Neuronal stem cell (in vitro differentiated cells): ENCODE measurements around the gene OVCH2.
"Not testable (repeated sequence)": the region's sequence is repeated elsewhere in the genome, so short reads cannot be mapped to it uniquely, and the experiment has no call there.

Source experiments
- DNase-seq: peaks from one replicate; pipeline ENCODE4 v3.0.0-alpha.2; 2013; ENCODE audit warnings: low spot score
- H2AFZ ChIP-seq: one replicate; pipeline ENCODE4 v1.6.1; 2013; ENCODE audit warnings: mild to moderate bottlenecking, low read length, inconsistent platforms
- H2AK5ac ChIP-seq: 2 replicates; pipeline ENCODE4 v1.6.1; 2013; ENCODE audit warnings: low read depth, mild to moderate bottlenecking, inconsistent platforms, low read length, moderate library complexity, mixed read lengths
- H2BK120ac ChIP-seq: 2 replicates; pipeline ENCODE4 v1.6.1; 2013; ENCODE audit warnings: low read depth, mild to moderate bottlenecking, inconsistent platforms, low read length, moderate library complexity, mixed read lengths
- H2BK12ac ChIP-seq: one replicate; pipeline ENCODE4 v1.6.1; 2013; ENCODE audit warnings: low read length, inconsistent platforms
- H2BK15ac ChIP-seq: 2 replicates; pipeline ENCODE4 v1.6.1; 2013; ENCODE audit warnings: mild to moderate bottlenecking, low read length, inconsistent platforms, mixed read lengths
- H2BK5ac ChIP-seq: one replicate; pipeline ENCODE4 v1.6.1; 2013; ENCODE audit warnings: inconsistent platforms, mild to moderate bottlenecking, low read length, moderate library complexity
- H3K14ac ChIP-seq: one replicate; pipeline ENCODE4 v1.6.1; 2013; ENCODE audit warnings: low read length, inconsistent platforms
- H3K18ac ChIP-seq: 2 replicates; pipeline ENCODE4 v1.6.1; 2013; ENCODE audit warnings: low read length, inconsistent platforms
- H3K23ac ChIP-seq: 2 replicates; pipeline ENCODE4 v1.6.1; 2013; ENCODE audit warnings: low read depth, mild to moderate bottlenecking, mixed read lengths, low read length, inconsistent platforms; ENCODE audit not compliant: poor library complexity
- H3K27ac ChIP-seq: replicated peaks from 3 replicates; pipeline ENCODE4 v1.5.1; 2013; ENCODE audit warnings: low read length, inconsistent platforms
- H3K27me3 ChIP-seq, 3 experiments: 2 replicates each; pipeline ENCODE4 v1.6.1; 2013; ENCODE audit warnings: low read length in 3 of 3, mild to moderate bottlenecking in 2 of 3, inconsistent platforms in 1 of 3, low read depth in 1 of 3, mixed read lengths in 1 of 3, moderate library complexity in 1 of 3; ENCODE audit not compliant: control insufficient read depth in 3 of 3, insufficient read depth in 3 of 3
- H3K36me3 ChIP-seq, 2 donors: replicated peaks in 1 of 2; 2 replicates each; pipeline ENCODE4 v1.6.1; 2013; ENCODE audit warnings: low read length in 2 of 2; ENCODE audit not compliant: control insufficient read depth in 2 of 2, insufficient read depth in 2 of 2
- H3K4ac ChIP-seq: 2 replicates; pipeline ENCODE4 v1.6.1; 2013; ENCODE audit warnings: inconsistent platforms, mild to moderate bottlenecking, low read length, moderate library complexity
- H3K4me1 ChIP-seq, 2 donors: 1 replicate in 1 of 2; 2 replicates in 1 of 2; pipeline ENCODE4 v1.6.1; 2013; ENCODE audit warnings: low read length in 2 of 2, low read depth in 1 of 2; ENCODE audit not compliant: control insufficient read depth in 2 of 2, insufficient read depth in 1 of 2
- H3K4me2 ChIP-seq: one replicate; pipeline ENCODE4 v1.6.1; 2013; ENCODE audit warnings: mild to moderate bottlenecking, low read length, inconsistent platforms; ENCODE audit not compliant: insufficient read depth, poor library complexity, severe bottlenecking
- H3K4me3 ChIP-seq, 2 donors: 2 replicates each; pipeline ENCODE4 v1.5.1; 2013; ENCODE audit warnings: low read length in 2 of 2, mild to moderate bottlenecking in 2 of 2, inconsistent platforms in 1 of 2, moderate library complexity in 1 of 2
- H3K79me1 ChIP-seq: one replicate; pipeline ENCODE4 v1.6.1; 2013; ENCODE audit warnings: low read depth, mild to moderate bottlenecking, inconsistent platforms, low read length, moderate library complexity
- H3K9ac ChIP-seq: one replicate; pipeline ENCODE4 v1.6.1; 2013; ENCODE audit warnings: mild to moderate bottlenecking, low read depth, low read length, inconsistent platforms; ENCODE audit not compliant: poor library complexity
- H3K9me3 ChIP-seq, 2 donors: replicated peaks in 1 of 2; 2 replicates each; pipeline versions ENCODE3 to v1.6.1; 2013; ENCODE audit warnings: low read length in 2 of 2, mild to moderate bottlenecking in 2 of 2, inconsistent platforms in 1 of 2, low read depth in 1 of 2, mixed read lengths in 1 of 2, moderate library complexity in 1 of 2; ENCODE audit not compliant: control insufficient read depth in 2 of 2, insufficient read depth in 1 of 2
- H4K8ac ChIP-seq: one replicate; pipeline ENCODE4 v1.6.1; 2013; ENCODE audit warnings: low read depth, mild to moderate bottlenecking, inconsistent platforms, low read length, moderate library complexity
- H4K91ac ChIP-seq: one replicate; pipeline ENCODE4 v1.6.1; 2013; ENCODE audit warnings: low read length, low read depth, mild to moderate bottlenecking, inconsistent platforms; ENCODE audit not compliant: poor library complexity
- WGBS, 2 donors: extraction: QIAGEN DNeasy Blood & Tissue Kit; methylation state at CpG; one replicate each; pipeline ENCODE4 v1.1.7; 2013; ENCODE audit warnings: missing lambda C conversion rate in 2 of 2, mixed read lengths in 1 of 2; ENCODE audit not compliant: insufficient read length in 2 of 2, insufficient replicate concordance in 1 of 2; ENCODE audit errors: extremely low coverage in 2 of 2; 5-methylcytosine and 5-hydroxymethylcytosine counted together

The OVCH2 gene

DNA sequence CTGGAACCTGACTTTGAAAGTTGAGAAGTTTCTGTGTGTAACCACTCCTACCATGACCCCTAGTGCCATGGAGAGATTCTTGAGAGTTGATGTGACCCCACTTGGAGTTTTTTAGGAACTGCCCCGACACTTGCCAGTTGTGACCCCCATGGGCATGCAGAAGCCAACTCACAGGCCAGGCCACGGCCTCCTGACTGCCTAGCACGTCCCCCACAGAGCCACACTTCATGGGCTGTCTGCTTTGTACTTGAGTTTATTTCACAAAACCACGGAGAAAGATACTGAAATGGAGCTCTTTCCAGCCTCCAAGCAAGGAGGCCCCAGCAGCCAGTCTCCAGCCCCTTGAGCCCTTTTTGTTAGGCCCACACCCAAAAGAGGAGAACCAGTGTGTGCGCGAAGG, 41.4 kb downstream of the OVCH2 start:
- H3K27ac ChIP-seq: no peak overlapping the region
- peaks cover 2% of the 10 kb centered on the region for H3K79me1 ChIP-seq
- H3K4ac ChIP-seq: no peak overlapping the region
- no peak overlapping the region for H2BK120ac ChIP-seq
- H3K23ac ChIP-seq: no peak overlapping the region
- no peak overlapping the region for H2BK12ac ChIP-seq
- peaks cover 11 to 20% of the 10 kb centered on the region in 2 donors for H3K4me1 ChIP-seq
- peaks cover 4 to 17% of the 10 kb centered on the region in 2 donors for H3K9me3 ChIP-seq
- no peak overlapping the region for H3K9ac ChIP-seq
- no peak overlapping the region for H3K4me2 ChIP-seq
- H3K14ac ChIP-seq: no peak overlapping the region
- H2BK15ac ChIP-seq: no peak overlapping the region
- no peak overlapping the region for H3K18ac ChIP-seq
- peak overlapping the region in 1 of 2 donors; percentile 58 for H3K4me3 ChIP-seq
- no peaks in the 10 kb centered on the region for H3K27me3 ChIP-seq
- DNase-seq: no peak
- H2BK5ac ChIP-seq: no peak overlapping the region
- H2AK5ac ChIP-seq: no peak overlapping the region
- H3K36me3 ChIP-seq: peaks cover 0 to 18% of the 10 kb centered on the region in 2 donors
- no peak overlapping the region for H2AFZ ChIP-seq
- no CpG with 5 or more reads among the region's 6 CpGs for WGBS, 2 donors
- no peak overlapping the region for H4K91ac ChIP-seq
- H4K8ac ChIP-seq: no peak overlapping the region

DNA sequence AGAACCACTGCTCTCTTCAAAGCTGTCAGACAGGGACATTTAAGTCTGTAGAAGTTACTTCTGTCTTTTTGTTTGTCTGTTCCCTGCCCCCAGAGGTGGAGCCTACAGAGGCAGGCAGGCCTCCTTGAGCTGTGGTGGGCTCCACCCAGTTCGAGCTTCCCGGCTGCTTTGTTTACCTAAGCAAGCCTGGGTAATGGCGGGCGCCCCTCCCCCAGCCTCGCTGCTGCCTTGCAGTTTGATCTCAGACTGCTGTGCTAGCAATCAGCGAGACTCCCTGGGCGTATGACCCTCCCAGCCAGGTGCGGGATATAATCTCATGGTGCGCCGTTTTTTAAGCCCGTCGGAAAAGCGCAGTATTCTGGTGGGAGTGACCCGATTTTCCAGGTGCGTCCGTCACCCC, 42.7 kb downstream of the OVCH2 start:
- not testable (repeated sequence) for H3K4me2 ChIP-seq, H3K4me3 ChIP-seq, H3K18ac ChIP-seq, H4K91ac ChIP-seq, H3K14ac ChIP-seq, H3K23ac ChIP-seq, H3K9ac ChIP-seq, H3K79me1 ChIP-seq, H2BK120ac ChIP-seq, DNase-seq, H2BK5ac ChIP-seq, H2BK15ac ChIP-seq, H2AK5ac ChIP-seq, H3K4ac ChIP-seq, H4K8ac ChIP-seq, H2AFZ ChIP-seq, H3K27me3 ChIP-seq, H2BK12ac ChIP-seq, H3K27ac ChIP-seq
- Histone ChIP-seq H3K9me3 (peaks cover 4 to 17% of the 10 kb centered on the region in 2 donors), H3K4me1 (peaks cover 5 to 11% of the 10 kb centered on the region in 2 donors), H3K36me3 (peaks cover 0 to 18% of the 10 kb centered on the region in 2 donors)
- no CpG with 5 or more reads among the region's 16 CpGs for WGBS, 2 donors

- Histone ChIP-seq H4K91ac (no peak overlapping the region), H3K9ac (peak overlapping the region; percentile 64), H3K4me3 (no peak overlapping the region), H2AFZ (peak overlapping the region; percentile 19), H3K27ac (no peak overlapping the region), H3K9me3 (peaks cover 0 to 2% of the 10 kb centered on the region in 2 donors), H4K8ac (no peak overlapping the region), H3K18ac (peak overlapping the region; percentile 22), H2BK120ac (no peak overlapping the region), H3K4me1 (no peaks in the 10 kb centered on the region), H2BK12ac (peak overlapping the region; percentile 82), H3K27me3 (no peaks in the 10 kb centered on the region), H2BK15ac (no peak overlapping the region), H3K4me2 (no peak overlapping the region), H3K4ac (no peak overlapping the region), H3K14ac (no peak overlapping the region), H3K79me1 (no peaks in the 10 kb centered on the region), H2AK5ac (peak overlapping the region; percentile 16), H2BK5ac (no peak overlapping the region), H3K23ac (peak overlapping the region; percentile 62), H3K36me3 (no peaks in the 10 kb centered on the region)
- DNase-seq: peak; percentile 57
- no CpG with 5 or more reads among the region's 15 CpGs for WGBS, 2 donors
Measured at GRCh38 chr11:7657306-7658025, 48.8 kb downstream of the OVCH2 start.

- Histone ChIP-seq H3K4me2 (no peak overlapping the region), H2BK120ac (no peak overlapping the region), H2BK5ac (no peak overlapping the region), H3K18ac (peak overlapping the region; percentile 60), H2BK15ac (no peak overlapping the region), H2BK12ac (no peak overlapping the region), H3K27me3 (no peaks in the 10 kb centered on the region), H3K4me1 (no peaks in the 10 kb centered on the region), H4K91ac (no peak overlapping the region), H3K4me3 (no peak overlapping the region), H3K14ac (no peak overlapping the region), H2AK5ac (peak overlapping the region; percentile 11), H3K27ac (no peak overlapping the region), H4K8ac (no peak overlapping the region), H3K4ac (no peak overlapping the region), H3K9ac (no peak overlapping the region), H3K36me3 (no peaks in the 10 kb centered on the region), H3K9me3 (peaks cover 0 to 2% of the 10 kb centered on the region in 2 donors), H2AFZ (peak overlapping the region; percentile 23), H3K23ac (no peak overlapping the region), H3K79me1 (no peaks in the 10 kb centered on the region)
- WGBS, 2 donors: no CpG with 5 or more reads among the region's 11 CpGs
- DNase-seq: no peak
Measured at GRCh38 chr11:7656704-7657103, 49.6 kb downstream of the OVCH2 start.
